GM20000 (cell line): Measurements from ENCODE around the gene NKIRAS2.

ENCODE experiments used
- DNase-seq: peaks from one replicate; pipeline ENCODE4 v3.0.0; 2012; ENCODE audit warnings: low spot score
- TF ChIP-seq, protein P1 (sequence below): IDR thresholded peaks from 2 replicates; pipeline ENCODE4 v1.5.1; 2012; ENCODE audit warnings: mild to moderate bottlenecking, control low read depth; ENCODE audit errors: extremely low read depth, missing control alignments

The NKIRAS2 gene

GRCh38 chr17:41985919-41986318 is 34.0 kb upstream of the NKIRAS2 start:
- no peak for DNase-seq
- TF ChIP-seq, protein P1, sequence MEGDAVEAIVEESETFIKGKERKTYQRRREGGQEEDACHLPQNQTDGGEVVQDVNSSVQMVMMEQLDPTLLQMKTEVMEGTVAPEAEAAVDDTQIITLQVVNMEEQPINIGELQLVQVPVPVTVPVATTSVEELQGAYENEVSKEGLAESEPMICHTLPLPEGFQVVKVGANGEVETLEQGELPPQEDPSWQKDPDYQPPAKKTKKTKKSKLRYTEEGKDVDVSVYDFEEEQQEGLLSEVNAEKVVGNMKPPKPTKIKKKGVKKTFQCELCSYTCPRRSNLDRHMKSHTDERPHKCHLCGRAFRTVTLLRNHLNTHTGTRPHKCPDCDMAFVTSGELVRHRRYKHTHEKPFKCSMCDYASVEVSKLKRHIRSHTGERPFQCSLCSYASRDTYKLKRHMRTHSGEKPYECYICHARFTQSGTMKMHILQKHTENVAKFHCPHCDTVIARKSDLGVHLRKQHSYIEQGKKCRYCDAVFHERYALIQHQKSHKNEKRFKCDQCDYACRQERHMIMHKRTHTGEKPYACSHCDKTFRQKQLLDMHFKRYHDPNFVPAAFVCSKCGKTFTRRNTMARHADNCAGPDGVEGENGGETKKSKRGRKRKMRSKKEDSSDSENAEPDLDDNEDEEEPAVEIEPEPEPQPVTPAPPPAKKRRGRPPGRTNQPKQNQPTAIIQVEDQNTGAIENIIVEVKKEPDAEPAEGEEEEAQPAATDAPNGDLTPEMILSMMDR, result no peak

GRCh38 chr17:41986634-41987033 is 33.3 kb upstream of the NKIRAS2 start:
- TF ChIP-seq, protein P1, result no peak
- DNase-seq, result no peak

- DNase-seq, result no peak
- TF ChIP-seq, protein P1, result no peak
Measured at GRCh38 chr17:41987642-41988041, 32.2 kb upstream of the NKIRAS2 start.

- TF ChIP-seq, protein P1, result no peak
- DNase-seq, result no peak
Measured at GRCh38 chr17:41988418-41988817, 31.5 kb upstream of the NKIRAS2 start.

DNA sequence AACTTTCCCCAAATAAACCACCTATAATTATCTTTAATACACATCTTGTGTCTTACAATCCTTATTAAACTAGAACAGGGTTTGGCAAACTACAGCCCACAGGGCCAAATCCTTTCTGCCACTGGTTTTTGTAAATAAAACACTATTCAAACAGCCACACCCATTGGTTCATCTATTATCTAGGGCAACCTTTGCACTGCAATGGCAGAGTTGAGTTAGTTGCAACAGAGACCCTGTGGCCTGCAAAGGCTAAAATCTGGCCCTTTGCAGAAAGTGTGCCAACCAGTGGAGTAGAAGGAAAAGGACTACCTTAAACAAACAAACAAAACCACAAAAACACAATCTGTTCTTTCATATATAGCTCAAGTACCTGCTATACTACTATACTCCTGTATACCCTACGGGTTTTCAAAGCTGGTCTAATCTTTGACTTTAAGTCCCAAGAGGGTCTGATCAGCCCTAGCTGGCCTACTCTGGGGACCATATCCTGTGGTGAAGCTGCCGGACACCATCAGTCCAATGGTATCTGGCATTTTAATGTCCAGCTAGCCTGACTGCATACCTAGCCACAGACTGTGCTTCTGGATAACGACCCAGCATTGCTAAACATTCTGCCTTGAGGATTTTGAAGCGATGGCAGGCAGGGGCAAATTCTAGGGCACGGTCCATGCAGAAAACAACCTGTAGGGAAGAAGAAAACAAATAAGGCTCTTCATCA is 30.0 kb upstream of the NKIRAS2 start:
- TF ChIP-seq, protein P1, result no peak
- no peak for DNase-seq

- TF ChIP-seq, protein P1, result no peak
- DNase-seq, result no peak
Measured at GRCh38 chr17:41992576-41992975, 27.3 kb upstream of the NKIRAS2 start.

DNA sequence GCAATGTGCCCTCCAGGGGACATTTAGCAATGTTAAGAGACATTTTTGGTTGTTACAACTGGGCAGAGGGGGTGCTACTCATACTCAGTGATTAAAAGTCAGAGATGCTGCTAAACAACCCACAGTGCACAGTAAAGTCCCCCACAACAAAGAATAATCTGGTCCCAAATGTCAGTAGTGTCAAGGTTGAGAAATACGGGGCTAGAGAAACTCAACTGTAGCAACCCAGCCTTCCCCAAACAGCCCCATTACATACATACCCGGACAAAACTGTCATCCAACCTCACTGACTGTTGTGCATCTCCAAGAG is 23.1 kb upstream of the NKIRAS2 start:
- TF ChIP-seq, protein P1, result no peak

More for the DNA sequence above, 23.1 kb upstream of the NKIRAS2 start:
- DNase-seq, result no peak
